GM19099 (cell line): ENCODE data around the gene IPO4.

Experiments
- POLR2A ChIP-seq: IDR thresholded peaks from 3 replicates; pipeline ENCODE4 v1.6.1; 2011; ENCODE audit warnings: low read depth; ENCODE audit not compliant: insufficient read length; ENCODE audit errors: extremely low read depth

IPO4 gene

GRCh38 chr14:24146978-24147760 lies 41.4 kb downstream of the IPO4 start, which contains the start of gene RNF31:
TSS of gene RNF31 (plus strand) at chr14:24147498. CDS start at chr14:24147699, 201 bp downstream.
- TF ChIP-seq POLR2A: peak; percentile 72

GRCh38 chr14:24146453-24146977 lies 42.1 kb downstream of the IPO4 start, which contains the start of gene PSME2:
TSS of gene PSME2 (minus strand) at chr14:24146610. CDS start at chr14:24146581, 29 bp downstream.
- TF ChIP-seq POLR2A: peak; percentile 11

GRCh38 chr14:24145690-24146452 lies 42.7 kb downstream of the IPO4 start:
- no peak for TF ChIP-seq POLR2A

GRCh38 chr14:24145219-24145618 lies 43.4 kb downstream of the IPO4 start:
- no peak for TF ChIP-seq POLR2A

- TF ChIP-seq POLR2A: no peak
Measured at GRCh38 chr14:24144451-24144850, 44.2 kb downstream of the IPO4 start.

GRCh38 chr14:24143511-24143910 lies 45.1 kb downstream of the IPO4 start:
- TF ChIP-seq POLR2A: no peak

GRCh38 chr14:24141097-24141880 lies 47.3 kb downstream of the IPO4 start, which contains the start of gene EMC9:
TSS of gene EMC9 (minus strand) at chr14:24141591. CDS start at chr14:24141304, 287 bp downstream.
- TF ChIP-seq POLR2A: peak; percentile 91

GRCh38 chr14:24139272-24139934 lies 49.2 kb downstream of the IPO4 start:
- no peak for TF ChIP-seq POLR2A

GRCh38 chr14:24138396-24139271 lies 50.0 kb downstream of the IPO4 start:
- TF ChIP-seq POLR2A: no peak

- TF ChIP-seq POLR2A: peak; percentile 42
Measured at GRCh38 chr14:24137529-24138395, 50.9 kb downstream of the IPO4 start.

GRCh38 chr14:24136684-24137528 lies 51.7 kb downstream of the IPO4 start:
- TF ChIP-seq POLR2A: no peak

GRCh38 chr14:24135834-24136683 lies 52.6 kb downstream of the IPO4 start, which contains the start of gene PSME1:
TSS of gene PSME1 (plus strand) at chr14:24136194. CDS start at chr14:24136263, 69 bp downstream.
- TF ChIP-seq POLR2A: peak; percentile 79
